Measurements from ENCODE around the gene INPP4B.

INPP4B gene

DNA sequence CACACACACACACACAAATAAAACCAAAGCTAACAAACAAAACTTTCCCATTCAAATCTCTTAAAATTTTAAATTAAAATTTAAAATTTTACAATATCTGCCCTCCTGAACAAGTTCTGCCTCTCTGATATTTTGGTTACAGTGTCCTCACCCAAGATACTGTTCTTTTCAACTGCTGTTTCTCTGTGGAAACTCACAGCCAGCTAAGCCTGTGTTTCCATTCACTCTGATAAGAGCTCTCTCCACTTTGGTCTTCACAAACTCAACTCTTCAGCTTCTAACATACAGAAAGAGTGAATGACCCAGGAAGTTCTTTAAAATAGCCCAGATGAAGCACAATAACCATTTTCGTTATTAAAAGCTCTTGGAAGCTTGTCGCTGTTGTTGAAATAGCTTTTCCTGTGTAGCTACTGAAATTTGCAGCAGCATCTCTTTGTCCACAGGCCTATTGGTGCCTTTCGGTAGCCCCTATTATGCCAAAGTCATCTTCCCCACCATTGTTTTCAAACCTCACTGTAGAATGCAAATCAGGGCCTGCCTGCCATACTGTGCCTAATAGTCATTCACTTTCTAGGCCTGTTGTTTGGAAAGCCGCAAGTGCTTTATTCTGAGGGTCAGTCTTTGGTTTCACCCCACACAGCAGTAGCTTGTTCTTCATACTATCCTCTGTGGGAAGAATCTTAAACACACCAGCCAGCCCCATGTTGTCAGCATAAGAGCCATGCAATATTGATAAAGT is 19.4 kb downstream of the INPP4B start:
- TF ChIP-seq, protein P1, sequence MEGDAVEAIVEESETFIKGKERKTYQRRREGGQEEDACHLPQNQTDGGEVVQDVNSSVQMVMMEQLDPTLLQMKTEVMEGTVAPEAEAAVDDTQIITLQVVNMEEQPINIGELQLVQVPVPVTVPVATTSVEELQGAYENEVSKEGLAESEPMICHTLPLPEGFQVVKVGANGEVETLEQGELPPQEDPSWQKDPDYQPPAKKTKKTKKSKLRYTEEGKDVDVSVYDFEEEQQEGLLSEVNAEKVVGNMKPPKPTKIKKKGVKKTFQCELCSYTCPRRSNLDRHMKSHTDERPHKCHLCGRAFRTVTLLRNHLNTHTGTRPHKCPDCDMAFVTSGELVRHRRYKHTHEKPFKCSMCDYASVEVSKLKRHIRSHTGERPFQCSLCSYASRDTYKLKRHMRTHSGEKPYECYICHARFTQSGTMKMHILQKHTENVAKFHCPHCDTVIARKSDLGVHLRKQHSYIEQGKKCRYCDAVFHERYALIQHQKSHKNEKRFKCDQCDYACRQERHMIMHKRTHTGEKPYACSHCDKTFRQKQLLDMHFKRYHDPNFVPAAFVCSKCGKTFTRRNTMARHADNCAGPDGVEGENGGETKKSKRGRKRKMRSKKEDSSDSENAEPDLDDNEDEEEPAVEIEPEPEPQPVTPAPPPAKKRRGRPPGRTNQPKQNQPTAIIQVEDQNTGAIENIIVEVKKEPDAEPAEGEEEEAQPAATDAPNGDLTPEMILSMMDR (IDR thresholded peaks at IDR 0.05; ENCODE audit: borderline replicate concordance, insufficient read depth, low read depth, low read length): no peak
- H3K4me3 ChIP-seq (ENCODE audit: low read depth, low read length): no peak overlapping the region

DNA sequence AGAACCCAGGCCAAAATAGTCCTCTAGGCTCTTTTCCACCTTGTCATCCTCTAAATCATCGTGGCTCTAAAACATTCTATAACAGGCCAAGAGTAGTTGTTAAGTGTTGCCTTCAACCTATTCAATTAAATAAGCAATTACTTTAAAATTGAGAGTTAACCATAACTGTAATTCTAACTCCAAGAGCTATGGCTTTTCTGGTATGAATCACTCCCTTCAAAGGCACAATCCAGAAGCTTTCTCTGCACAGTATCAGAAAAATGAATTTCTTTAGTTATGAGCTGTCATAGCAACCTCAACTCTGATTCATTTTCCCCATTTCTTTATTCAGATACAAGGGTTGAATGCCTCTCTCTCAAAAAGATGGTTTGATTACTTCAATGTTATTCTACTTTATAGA is 21.7 kb downstream of the INPP4B start:
- no peak overlapping the region for H3K4me3 ChIP-seq (ENCODE audit: low read depth, low read length)
- TF ChIP-seq, protein P1 (IDR thresholded peaks at IDR 0.05; ENCODE audit: borderline replicate concordance, insufficient read depth, low read depth, low read length): no peak

DNA sequence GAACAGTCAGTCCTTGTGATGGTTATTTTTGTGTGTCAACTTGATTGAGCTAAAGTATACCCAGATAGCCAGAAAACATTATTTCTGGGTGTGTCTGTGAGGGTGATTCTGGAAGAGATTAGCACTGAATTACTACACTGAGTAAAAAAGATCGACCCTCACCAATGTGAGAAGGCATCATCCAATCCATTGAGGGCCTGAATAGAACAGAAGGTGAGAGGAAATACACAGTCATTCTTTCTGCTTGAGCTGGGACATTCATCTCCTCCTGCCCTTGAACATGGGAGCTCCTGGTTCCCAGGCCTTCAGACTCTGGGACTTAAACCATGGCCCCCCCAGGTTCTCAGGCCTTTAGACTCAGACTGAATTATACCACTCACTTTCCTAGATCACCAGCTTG is 22.3 kb downstream of the INPP4B start:
- TF ChIP-seq, protein P1 (IDR thresholded peaks at IDR 0.05; ENCODE audit: borderline replicate concordance, insufficient read depth, low read depth, low read length): no peak
- no peak overlapping the region for H3K4me3 ChIP-seq (ENCODE audit: low read depth, low read length)

DNA sequence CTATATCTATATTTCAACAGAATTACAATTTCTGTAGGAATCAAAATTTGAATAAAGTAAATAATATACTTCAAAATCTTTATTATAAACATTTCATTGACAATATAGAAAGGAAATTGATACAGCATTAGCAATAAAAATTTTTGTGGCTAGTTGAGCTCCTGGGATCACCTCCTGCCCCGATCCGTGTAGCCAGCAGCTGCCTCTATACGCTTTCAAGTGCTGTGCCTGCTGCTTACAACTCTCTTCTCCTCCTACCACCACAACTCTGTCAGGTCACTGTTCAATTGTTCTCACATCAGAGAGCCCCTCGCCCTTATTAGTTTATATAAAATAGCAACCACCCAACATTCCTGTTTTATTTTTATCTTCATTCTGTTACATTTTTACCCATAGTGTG is 27.6 kb downstream of the INPP4B start:
- TF ChIP-seq, protein P1 (IDR thresholded peaks at IDR 0.05; ENCODE audit: borderline replicate concordance, insufficient read depth, low read depth, low read length): no peak

DNA sequence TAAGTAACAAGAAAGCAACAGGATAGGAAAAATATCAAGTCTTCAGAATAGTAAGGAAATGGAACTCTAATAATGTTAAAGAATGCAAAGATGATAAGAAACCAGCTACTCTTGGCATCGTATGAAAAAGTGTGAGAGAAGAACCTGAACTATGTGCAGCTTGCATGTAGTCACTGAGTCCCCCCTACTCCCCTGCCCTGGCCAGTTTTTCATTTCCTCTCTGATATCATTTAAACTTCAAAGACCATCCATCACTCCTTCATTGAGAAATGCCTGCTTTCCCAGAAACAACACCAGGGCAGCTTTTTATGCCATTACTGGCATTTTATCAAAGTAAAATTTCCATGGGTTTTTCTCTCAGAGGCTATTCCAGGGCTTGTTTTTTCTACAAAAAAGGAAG is 28.1 kb downstream of the INPP4B start:
- no peak overlapping the region for H3K4me3 ChIP-seq (ENCODE audit: low read depth, low read length)
- TF ChIP-seq, protein P1 (IDR thresholded peaks at IDR 0.05; ENCODE audit: borderline replicate concordance, insufficient read depth, low read depth, low read length): no peak

More for the DNA sequence above, 27.6 kb downstream of the INPP4B start:
- no peak overlapping the region for H3K4me3 ChIP-seq (ENCODE audit: low read depth, low read length)

DNA sequence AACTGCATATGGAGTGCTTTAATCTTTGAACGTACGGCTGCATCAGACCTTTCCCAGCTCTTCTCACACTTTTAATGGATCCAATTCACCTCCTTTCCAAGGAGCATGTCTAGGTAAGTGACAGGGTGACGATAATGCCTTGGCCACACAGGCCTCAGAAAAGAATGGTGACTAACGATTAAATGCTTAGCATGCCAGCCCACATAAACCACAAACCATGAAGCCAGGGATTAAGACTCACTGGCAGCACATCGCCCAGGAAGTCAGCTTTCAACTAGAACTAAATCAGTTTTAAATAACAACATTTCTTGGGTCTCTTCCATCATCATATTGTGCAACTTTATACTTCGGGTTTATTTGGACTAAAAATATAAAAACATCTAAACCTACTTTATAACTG is 28.7 kb downstream of the INPP4B start:
- TF ChIP-seq, protein P1 (IDR thresholded peaks at IDR 0.05; ENCODE audit: borderline replicate concordance, insufficient read depth, low read depth, low read length): no peak
- H3K4me3 ChIP-seq (ENCODE audit: low read depth, low read length): no peak overlapping the region

DNA sequence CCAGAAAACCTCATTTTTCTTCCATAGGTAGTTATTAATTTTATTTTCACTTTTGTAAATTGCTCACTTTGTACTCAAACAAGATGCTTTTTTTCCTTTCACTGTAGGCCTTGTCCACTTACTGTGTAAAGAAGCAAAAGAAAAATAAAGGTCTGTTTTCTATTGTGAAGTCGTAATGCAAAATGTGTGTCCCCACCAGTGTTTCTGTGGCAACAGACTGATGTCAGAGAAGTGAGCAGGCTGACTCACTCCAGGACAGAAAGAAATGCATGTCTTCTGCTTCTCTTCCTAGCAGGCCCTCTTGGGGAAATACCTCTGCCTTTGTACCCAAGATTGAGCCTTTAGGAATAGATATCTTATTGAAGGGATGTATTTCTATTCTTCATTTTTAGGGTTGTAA is 30.3 kb downstream of the INPP4B start:
- H3K4me3 ChIP-seq (ENCODE audit: low read depth, low read length): no peak overlapping the region
- TF ChIP-seq, protein P1 (IDR thresholded peaks at IDR 0.05; ENCODE audit: borderline replicate concordance, insufficient read depth, low read depth, low read length): no peak

Measured in GM12875 (cell line).